Heart left ventricle (tissue), 13 donors: Measurements from ENCODE around the gene ZNF287.

Source experiments
- POLR2A ChIP-seq, 2 donors: fragments of 450-650 bp; IDR thresholded peaks; one replicate each; pipeline ENCODE4 v1.6.1; 2017; ENCODE audit warnings: antibody characterized with exemption in 2 of 2, mild to moderate bottlenecking in 2 of 2, moderate library complexity in 2 of 2
- TF ChIP-seq, protein P1 (sequence below), 12 donors: fragments of 200-600 bp; sonication (generic) in 4 of 12; IDR thresholded peaks; one replicate each; pipeline versions ENCODE4 v1.5.0 to v1.8.0; 2018 to 2022; ENCODE audit warnings: antibody characterized with exemption in 12 of 12, mild to moderate bottlenecking in 5 of 12
- donor health status: ischemic (EF 13 %, LVEDD 7.1; RV severe dilation, severe dysfunction).
- donor health status: DM: no; HTN: yes; CAD: no.
- donor health status: DM: no; HTN: no; CAD: no.
- donor health status: ischemic (EF 25% LVEDD 6.9; RV normal size, moderate dysfunction).
- donor health status: ischemic (EF 25% LVEDD 5.7; RV mildly dilated, moderate dysfunction).
- donor health status: ischemic (EF 35%, LVEDD 5.7; RV mildly dilated, moderate dysfunction).
- donor health status: nonischemic (EF 11% LVEDD 7.7; RV severe dilation, severe dysfunction).
- donor health status: DM: yes; HTN: yes; CAD: no.
- donor health status: PGD.
- donor health status: ischemic (EF 29% LVEDD 5.4; RV normal size, mild dysfunction).
- donor health status: nonischemic (EF 23%, LVEDD 6.1; RV moderate dilation, normal function).

DNA sequence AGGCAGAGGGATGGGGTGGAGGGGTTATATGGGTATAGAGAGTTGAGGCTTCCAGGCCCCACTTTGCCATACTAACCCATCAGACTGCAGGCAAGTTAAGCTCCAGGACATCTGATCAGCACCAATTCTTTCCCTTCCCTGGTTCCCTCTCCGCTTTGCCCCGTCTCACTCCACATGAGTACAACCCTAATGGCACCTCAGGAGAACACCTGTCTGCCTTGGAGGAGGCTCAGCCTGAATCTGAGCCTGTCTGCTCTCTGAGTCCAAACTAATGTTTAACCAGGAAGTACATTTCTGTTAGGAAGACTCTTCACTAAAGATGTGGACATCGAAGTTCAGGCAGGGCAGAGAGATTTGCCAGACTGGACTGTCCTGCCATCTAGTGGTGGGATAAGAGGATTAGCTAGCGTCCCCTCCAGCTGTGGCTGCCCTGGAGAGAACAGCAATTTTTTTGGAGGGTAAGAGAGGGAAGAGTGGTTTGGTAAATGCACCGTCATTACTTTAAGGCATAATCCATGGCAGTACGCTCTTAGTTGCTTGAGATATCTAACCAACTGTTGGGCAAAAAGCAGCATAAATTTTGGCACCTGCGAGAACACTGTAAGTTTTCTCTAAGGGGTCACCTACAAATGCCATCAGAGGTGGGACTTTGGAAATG is 47.8 kb downstream of the ZNF287 start:
- TF ChIP-seq POLR2A (IDR thresholded peaks at IDR 0.05): no peak
- TF ChIP-seq, protein P1, sequence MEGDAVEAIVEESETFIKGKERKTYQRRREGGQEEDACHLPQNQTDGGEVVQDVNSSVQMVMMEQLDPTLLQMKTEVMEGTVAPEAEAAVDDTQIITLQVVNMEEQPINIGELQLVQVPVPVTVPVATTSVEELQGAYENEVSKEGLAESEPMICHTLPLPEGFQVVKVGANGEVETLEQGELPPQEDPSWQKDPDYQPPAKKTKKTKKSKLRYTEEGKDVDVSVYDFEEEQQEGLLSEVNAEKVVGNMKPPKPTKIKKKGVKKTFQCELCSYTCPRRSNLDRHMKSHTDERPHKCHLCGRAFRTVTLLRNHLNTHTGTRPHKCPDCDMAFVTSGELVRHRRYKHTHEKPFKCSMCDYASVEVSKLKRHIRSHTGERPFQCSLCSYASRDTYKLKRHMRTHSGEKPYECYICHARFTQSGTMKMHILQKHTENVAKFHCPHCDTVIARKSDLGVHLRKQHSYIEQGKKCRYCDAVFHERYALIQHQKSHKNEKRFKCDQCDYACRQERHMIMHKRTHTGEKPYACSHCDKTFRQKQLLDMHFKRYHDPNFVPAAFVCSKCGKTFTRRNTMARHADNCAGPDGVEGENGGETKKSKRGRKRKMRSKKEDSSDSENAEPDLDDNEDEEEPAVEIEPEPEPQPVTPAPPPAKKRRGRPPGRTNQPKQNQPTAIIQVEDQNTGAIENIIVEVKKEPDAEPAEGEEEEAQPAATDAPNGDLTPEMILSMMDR (IDR thresholded peaks at IDR 0.05): peak; percentile 84 to 97 (median 92)
